ENCODE results near the gene PLD4. TPM values are rescaled to one million over a fixed set of nuclear protein-coding genes. Genes with fewer than 3 reads are reported as not detected.

The PLD4 gene
- total RNA-seq, 2 donors from 2014 or later = 1.2 TPM; not detected in 1

GRCh38 chr14:104885031-104885972 lies 39.4 kb upstream of the PLD4 start:
- Histone ChIP-seq H3K9me3 (no peaks in the 10 kb centered on the region), H3K4me3 (no peak overlapping the region), H3K27ac (no peak overlapping the region), H3K9ac (ENCODE audit: low read depth in 2 of 2, low read length in 2 of 2) (no peak overlapping the region), H3K4me1 (no peaks in the 10 kb centered on the region), H3K36me3 (peaks cover 3% of the 10 kb centered on the region), H3K27me3 (no peaks in the 10 kb centered on the region)
- intact Hi-C loops (cut with DNase I) = no loop called here
- no peak for TF ChIP-seq CTCF (IDR thresholded peaks at IDR 0.05)
- DNase-seq = no peak

GRCh38 chr14:104885973-104886689 lies 38.5 kb upstream of the PLD4 start:
- Histone ChIP-seq H3K27me3 (no peaks in the 10 kb centered on the region), H3K9ac (ENCODE audit: low read depth in 2 of 2, low read length in 2 of 2) (no peak overlapping the region), H3K4me3 (no peak overlapping the region), H3K9me3 (no peaks in the 10 kb centered on the region), H3K27ac (no peak overlapping the region), H3K36me3 (peaks cover 3% of the 10 kb centered on the region), H3K4me1 (no peaks in the 10 kb centered on the region)
- intact Hi-C loops (cut with DNase I) = no loop called here
- DNase-seq = no peak
- no peak for TF ChIP-seq CTCF (IDR thresholded peaks at IDR 0.05)

- Histone ChIP-seq H3K4me3 (no peak overlapping the region), H3K36me3 (peaks cover 3% of the 10 kb centered on the region), H3K9ac (ENCODE audit: low read depth in 2 of 2, low read length in 2 of 2) (no peak overlapping the region), H3K27me3 (no peaks in the 10 kb centered on the region), H3K9me3 (no peaks in the 10 kb centered on the region), H3K27ac (no peak overlapping the region), H3K4me1 (no peaks in the 10 kb centered on the region)
- TF ChIP-seq CTCF (IDR thresholded peaks at IDR 0.05) = no peak
- peak; percentile 17 for DNase-seq
- intact Hi-C loops (cut with DNase I) = no loop called here
Observed at GRCh38 chr14:104886690-104887622, 37.7 kb upstream of the PLD4 start.

GRCh38 chr14:104887623-104888488 lies 36.8 kb upstream of the PLD4 start:
- Histone ChIP-seq H3K27me3 (no peaks in the 10 kb centered on the region), H3K4me3 (no peak overlapping the region), H3K9me3 (no peaks in the 10 kb centered on the region), H3K27ac (no peak overlapping the region), H3K4me1 (no peaks in the 10 kb centered on the region), H3K36me3 (peaks cover 3% of the 10 kb centered on the region), H3K9ac (ENCODE audit: low read depth in 2 of 2, low read length in 2 of 2) (no peak overlapping the region)
- intact Hi-C loops (cut with DNase I) = no loop called here
- DNase-seq = no peak
- no peak for TF ChIP-seq CTCF (IDR thresholded peaks at IDR 0.05)

Data from colonic mucosa (tissue), 4 donors.